22Rv1 (cell line): ENCODE measurements around the gene POFUT2.

Experiments used
- ZFX ChIP-seq: fragments of 450-650 bp; IDR thresholded peaks from 2 replicates; pipeline ENCODE4 v1.6.1; 2017; ENCODE audit warnings: antibody characterized with exemption, borderline replicate concordance
- TF ChIP-seq, protein P1 (sequence below): fragments of 450-650 bp; IDR thresholded peaks from 2 replicates; pipeline ENCODE4 v1.5.1; 2017; ENCODE audit warnings: mild to moderate bottlenecking

DNA sequence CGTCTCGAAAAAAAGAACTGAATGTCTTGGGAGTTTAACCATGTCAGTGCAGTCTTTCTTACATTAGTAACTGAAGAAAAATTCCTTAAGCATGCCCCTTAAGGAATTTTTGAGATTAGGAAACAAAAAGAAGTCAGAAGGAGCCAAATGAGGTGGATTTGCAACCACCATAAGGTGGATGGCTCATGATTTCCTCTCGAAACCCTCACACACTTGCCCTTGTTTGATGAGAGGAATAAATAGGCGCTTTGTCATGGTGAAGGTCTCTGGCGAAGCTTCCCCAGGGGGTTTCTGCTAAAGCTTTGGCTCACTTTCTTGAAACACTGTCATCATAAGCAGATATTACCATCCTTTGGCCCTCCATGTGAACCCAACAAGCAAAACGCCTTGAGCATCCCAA, 68.2 kb downstream of the POFUT2 start:
- TF ChIP-seq, protein P1, sequence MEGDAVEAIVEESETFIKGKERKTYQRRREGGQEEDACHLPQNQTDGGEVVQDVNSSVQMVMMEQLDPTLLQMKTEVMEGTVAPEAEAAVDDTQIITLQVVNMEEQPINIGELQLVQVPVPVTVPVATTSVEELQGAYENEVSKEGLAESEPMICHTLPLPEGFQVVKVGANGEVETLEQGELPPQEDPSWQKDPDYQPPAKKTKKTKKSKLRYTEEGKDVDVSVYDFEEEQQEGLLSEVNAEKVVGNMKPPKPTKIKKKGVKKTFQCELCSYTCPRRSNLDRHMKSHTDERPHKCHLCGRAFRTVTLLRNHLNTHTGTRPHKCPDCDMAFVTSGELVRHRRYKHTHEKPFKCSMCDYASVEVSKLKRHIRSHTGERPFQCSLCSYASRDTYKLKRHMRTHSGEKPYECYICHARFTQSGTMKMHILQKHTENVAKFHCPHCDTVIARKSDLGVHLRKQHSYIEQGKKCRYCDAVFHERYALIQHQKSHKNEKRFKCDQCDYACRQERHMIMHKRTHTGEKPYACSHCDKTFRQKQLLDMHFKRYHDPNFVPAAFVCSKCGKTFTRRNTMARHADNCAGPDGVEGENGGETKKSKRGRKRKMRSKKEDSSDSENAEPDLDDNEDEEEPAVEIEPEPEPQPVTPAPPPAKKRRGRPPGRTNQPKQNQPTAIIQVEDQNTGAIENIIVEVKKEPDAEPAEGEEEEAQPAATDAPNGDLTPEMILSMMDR = no peak
- TF ChIP-seq ZFX = no peak
